ENCODE results near the gene INSRR.
A peak's percentile ranks its signal among the peaks of the same experiment; 100 is the strongest.

INSRR gene

DNA sequence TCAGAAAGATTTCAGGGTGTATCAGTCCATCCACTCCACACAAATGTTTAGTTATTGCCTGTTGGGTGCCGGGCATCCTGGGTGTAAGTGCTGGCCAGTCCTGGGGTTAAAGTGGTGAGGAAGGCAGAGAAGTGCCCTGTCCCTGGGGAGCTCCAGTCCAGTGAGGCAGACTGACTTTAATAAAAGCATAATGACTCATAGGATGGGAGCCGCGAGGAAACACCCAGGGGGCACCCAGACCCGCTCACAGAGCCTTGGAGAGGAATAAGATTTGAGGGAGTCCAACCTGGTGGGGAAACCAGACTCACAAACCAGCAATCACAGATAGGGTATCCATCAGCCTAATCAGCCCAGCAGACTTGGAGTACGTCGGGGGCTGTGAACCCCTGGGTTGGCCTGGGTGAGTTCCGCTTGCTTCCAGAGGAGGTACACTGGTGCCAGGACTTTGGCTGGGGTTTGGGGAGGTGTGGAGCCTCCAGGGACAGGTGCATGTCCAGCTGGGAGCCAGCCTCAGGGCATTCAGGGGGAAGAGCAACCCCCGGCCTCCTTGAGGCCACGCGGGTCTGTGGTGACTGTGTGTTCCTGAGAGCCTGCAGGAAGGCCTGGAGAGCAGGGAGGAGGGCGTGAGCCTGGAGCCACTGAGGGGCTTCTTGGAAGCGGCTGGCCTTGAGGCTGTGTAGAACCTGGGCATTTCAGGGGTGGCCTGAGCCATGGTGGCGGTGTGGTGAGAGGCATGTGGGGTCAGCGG, 38.3 kb upstream of the INSRR start:
- H3K27me3 Mint-ChIP-seq: peaks cover 7% of the 10 kb centered on the region

DNA sequence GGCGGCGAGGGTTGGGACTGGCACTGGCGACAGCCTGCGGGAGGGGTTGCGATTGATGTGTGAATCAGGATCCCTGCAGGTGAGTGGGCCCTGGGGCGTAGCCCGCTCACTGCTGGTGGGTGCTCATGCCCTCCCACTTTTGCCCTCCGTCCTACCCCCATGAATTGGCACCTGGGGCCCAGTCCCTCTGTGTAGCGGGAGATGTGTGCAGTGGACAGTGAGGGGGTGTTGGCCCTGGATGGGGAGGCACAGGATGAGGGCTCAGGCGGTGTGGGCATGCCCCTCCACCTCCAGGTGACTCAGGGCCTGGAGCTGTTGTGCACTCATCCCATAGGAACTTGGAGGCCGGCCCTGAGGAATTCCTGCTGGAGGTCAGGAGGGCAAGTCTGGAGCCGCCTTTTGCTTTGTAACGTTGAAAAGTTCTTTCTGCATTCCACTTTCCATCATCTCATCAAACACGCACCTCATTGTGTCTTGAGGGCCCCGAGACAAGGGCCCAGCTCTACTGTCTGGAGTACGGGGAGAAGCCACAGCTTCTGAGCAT, 37.6 kb upstream of the INSRR start:
- Mint-ChIP-seq H3K9me3 (ENCODE audit: low read depth) (no peaks in the 10 kb centered on the region), H3K27me3 (peaks cover 10% of the 10 kb centered on the region), H3K27ac (no peak overlapping the region), H3K4me3 (no peak overlapping the region), H3K36me3 (no peaks in the 10 kb centered on the region), H3K4me1 (ENCODE audit: low read depth) (peaks cover 18% of the 10 kb centered on the region)

More for the DNA sequence above, 38.3 kb upstream of the INSRR start:
- Mint-ChIP-seq H3K27ac (no peak overlapping the region), H3K4me1 (ENCODE audit: low read depth) (peaks cover 16% of the 10 kb centered on the region), H3K36me3 (no peaks in the 10 kb centered on the region), H3K9me3 (ENCODE audit: low read depth) (no peaks in the 10 kb centered on the region), H3K4me3 (no peak overlapping the region)

DNA sequence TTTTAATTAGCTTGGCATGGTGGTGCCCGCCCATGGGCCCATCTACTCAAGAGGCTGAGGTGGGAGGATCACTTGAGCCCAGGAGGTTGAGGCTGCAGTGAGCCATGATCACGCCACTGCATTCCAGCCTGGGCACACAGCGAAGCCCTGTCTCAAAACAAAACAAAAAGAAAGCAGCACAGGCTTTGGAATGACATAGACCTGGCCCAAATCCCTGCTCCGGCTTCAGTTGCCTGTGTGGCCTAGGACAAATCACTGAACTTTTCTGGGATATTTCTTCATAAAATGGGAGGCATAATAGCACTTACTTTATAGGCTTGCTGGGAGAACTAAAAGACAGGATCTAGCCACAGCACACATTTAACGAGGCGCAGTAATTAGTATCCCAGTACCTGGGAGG, 37.0 kb upstream of the INSRR start:
- Mint-ChIP-seq H3K36me3 (no peaks in the 10 kb centered on the region), H3K4me1 (ENCODE audit: low read depth) (peaks cover 18% of the 10 kb centered on the region), H3K9me3 (ENCODE audit: low read depth) (no peaks in the 10 kb centered on the region), H3K27me3 (peaks cover 14% of the 10 kb centered on the region), H3K27ac (no peak overlapping the region), H3K4me3 (no peak overlapping the region)

DNA sequence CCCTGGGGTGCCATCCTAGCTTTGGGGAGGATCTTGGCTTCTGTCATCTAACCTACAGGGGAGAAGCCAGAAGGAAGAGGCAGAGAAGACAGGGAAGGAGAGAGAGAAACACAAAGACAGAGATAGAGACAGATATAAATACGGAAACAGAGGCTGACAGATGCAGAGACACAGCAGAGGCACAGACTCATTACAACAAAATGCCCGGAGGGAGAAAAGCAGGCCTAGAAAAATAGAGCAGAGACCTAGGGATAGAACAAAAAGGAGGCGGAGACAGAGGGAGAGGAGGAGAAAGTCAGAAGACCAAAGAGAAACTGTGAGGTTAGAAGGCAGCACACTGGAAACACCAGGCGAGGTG, 36.5 kb upstream of the INSRR start:
- Mint-ChIP-seq H3K4me3 (no peak overlapping the region), H3K4me1 (ENCODE audit: low read depth) (peaks cover 18% of the 10 kb centered on the region), H3K9me3 (ENCODE audit: low read depth) (no peaks in the 10 kb centered on the region), H3K27me3 (peaks cover 16% of the 10 kb centered on the region), H3K36me3 (no peaks in the 10 kb centered on the region), H3K27ac (no peak overlapping the region)

DNA sequence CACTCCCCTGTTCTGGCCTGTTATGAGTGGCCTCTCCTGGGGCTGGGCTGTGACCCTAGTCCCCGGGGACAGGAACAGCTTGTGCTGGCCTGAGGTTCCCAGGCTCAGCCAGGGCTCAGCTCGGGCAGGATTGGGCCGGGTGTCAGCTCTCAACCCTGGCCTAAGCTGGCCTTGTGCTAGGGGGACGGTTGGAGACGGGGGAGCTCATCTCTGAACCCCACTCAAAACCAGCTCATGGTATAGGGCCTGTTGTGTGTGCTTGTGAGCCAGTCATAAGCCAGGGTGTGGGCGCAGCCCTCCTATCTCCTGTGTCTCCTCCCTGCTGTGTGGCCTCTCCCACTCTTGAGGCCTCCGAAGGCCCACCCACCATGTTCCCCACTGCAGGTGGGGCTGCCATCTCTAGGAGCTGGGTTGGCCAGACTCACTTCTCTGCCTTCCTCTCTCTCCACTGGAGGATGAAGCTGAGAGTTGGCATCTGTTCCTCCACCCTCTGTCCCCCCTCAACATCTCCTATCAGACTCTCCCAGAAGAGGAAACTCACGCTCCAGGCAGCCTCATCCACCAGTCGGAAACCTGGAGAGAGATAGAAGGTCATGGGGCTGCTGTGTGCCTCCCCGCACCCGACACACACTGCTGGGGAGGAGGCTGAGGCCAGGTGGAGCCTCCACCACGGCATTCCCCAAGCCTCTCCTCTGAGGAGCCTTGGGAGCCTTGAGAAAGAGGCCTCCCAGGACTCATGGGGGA, 36.0 kb upstream of the INSRR start:
- H3K27me3 Mint-ChIP-seq: peaks cover 19% of the 10 kb centered on the region
- peaks cover 21% of the 10 kb centered on the region for H3K4me1 Mint-ChIP-seq (ENCODE audit: low read depth)
- no peak overlapping the region for H3K27ac Mint-ChIP-seq
- no peaks in the 10 kb centered on the region for H3K9me3 Mint-ChIP-seq (ENCODE audit: low read depth)
- H3K4me3 Mint-ChIP-seq: no peak overlapping the region
- H3K36me3 Mint-ChIP-seq: no peaks in the 10 kb centered on the region

DNA sequence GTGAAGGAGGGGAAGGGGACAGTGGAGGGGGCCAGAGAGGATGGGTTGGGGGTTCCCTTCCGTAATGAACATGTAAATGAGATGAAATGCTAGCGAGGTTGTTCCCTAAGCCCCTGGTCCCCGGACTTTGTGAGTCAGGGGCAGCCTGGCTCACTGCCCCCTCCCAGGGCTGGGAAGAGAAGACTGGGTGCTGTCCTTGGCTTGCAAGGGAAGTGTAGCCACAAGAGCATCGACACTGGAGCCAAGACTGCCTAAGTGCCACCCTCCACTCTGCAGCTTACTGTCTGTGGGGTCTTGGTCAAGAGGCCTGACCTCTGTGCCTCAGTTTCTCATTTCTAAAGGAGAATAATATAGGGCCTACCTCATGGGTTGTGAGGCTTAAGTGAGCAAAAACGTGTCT, 35.1 kb upstream of the INSRR start:
- Mint-ChIP-seq H3K36me3 (no peaks in the 10 kb centered on the region), H3K4me1 (ENCODE audit: low read depth) (peaks cover 21% of the 10 kb centered on the region), H3K27ac (no peak overlapping the region), H3K27me3 (peaks cover 22% of the 10 kb centered on the region), H3K4me3 (peak overlapping the region; percentile 30), H3K9me3 (ENCODE audit: low read depth) (no peaks in the 10 kb centered on the region)

DNA sequence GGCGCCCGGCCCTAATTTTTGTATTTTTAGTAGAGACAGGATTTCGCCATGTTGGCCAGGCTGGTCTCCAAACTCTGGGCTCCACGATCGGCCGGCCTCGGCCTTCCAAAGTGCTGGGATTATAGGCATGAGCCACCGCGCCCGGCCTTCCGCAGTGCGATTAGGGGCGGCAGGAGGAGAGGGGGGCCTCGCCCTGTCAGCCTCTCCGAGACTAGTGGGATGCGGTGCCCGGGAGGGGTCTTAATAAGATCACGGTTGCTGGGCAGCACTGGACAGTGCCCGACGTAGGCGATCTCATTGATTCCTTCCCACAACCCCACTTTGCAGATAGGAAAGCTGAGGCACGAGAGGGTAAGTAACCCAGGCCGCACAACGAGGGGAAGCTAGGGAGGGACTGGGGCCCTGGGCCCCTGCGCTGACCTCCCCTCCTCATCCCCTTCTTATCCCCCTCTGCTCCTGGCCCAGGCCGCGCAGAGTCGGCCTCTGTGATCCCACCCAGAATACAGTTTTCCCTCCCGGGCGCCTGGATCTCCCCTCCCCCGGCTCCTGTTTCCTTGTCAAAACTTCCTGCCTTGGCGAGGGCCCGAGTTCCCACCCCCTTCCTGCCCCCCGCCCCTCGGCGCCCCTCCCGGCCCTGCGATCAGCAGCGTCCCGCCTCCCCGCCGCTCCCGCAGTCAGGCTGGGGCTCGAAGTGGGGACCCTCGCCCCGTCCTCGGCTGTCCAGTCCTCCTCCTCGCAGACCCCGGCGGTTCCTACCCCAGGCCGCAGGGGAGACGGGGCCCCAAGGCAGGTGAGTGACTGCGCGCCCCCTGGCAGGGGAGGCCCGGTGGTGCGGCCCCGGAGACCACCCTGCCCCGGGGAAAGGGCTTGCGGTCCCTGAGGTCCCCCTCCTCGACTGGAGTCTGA, 34.4 kb upstream of the INSRR start, which contains the start of gene PEAR1:
TSS of gene PEAR1 (plus strand) at position 671 of the 906 bp plus-strand sequence. CDS start 10,209 bp downstream, outside the sequence.
- Mint-ChIP-seq H3K4me3 (peak within 1 kb of the TSS; percentile 60), H3K4me1 (ENCODE audit: low read depth) (peaks cover 17% of the 10 kb centered on the region), H3K9me3 (ENCODE audit: low read depth) (no peaks in the 10 kb centered on the region), H3K27ac (no peak within 1 kb of the TSS), H3K36me3 (no peaks in the 10 kb centered on the region), H3K27me3 (peaks cover 25% of the 10 kb centered on the region)

DNA sequence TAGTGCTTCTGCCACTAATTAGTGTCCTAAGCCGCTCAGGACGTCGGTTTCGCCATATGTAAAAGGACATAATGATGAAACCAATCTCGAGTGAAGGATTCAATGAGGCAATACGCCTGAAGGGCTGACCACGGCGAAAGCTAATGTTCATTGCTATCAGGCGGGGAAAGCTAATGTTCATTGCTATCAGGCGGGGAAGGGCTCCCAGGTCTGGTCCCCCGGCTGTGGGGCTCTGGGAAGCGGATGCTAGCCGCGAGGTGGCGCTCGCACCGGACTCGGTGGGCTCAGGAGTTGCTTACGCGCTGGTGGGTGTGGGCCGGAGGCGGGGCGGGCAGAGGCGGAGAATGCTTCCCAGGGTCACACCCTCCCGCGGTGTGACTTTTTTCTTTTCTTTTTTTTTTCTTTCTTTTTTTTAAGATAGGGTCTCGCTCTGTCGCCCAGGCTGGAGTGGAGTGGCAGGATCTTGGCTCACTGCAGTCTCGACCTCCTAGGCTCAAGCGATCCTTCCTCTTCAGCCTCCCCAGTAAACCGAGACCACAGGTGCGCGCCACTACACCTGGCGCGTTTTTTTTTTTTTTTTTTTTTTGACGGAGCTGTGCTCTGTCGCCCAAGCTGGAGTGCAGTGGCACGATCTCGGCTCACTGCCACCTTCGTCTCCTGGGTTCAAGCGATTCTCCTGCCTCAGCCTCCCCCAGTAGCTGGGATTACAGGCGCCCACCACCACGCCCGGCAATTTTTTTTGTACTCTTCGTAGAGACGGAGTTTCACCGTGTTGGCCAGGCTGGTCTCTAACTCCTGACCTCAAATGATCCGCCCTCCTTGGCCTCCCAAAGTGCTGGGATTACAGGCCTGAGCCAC, 33.5 kb upstream of the INSRR start:
- Mint-ChIP-seq H3K9me3 (ENCODE audit: low read depth) (no peaks in the 10 kb centered on the region), H3K27ac (no peak overlapping the region), H3K4me3 (peak overlapping the region; percentile 60), H3K27me3 (peaks cover 25% of the 10 kb centered on the region), H3K36me3 (no peaks in the 10 kb centered on the region), H3K4me1 (ENCODE audit: low read depth) (peaks cover 13% of the 10 kb centered on the region)

DNA sequence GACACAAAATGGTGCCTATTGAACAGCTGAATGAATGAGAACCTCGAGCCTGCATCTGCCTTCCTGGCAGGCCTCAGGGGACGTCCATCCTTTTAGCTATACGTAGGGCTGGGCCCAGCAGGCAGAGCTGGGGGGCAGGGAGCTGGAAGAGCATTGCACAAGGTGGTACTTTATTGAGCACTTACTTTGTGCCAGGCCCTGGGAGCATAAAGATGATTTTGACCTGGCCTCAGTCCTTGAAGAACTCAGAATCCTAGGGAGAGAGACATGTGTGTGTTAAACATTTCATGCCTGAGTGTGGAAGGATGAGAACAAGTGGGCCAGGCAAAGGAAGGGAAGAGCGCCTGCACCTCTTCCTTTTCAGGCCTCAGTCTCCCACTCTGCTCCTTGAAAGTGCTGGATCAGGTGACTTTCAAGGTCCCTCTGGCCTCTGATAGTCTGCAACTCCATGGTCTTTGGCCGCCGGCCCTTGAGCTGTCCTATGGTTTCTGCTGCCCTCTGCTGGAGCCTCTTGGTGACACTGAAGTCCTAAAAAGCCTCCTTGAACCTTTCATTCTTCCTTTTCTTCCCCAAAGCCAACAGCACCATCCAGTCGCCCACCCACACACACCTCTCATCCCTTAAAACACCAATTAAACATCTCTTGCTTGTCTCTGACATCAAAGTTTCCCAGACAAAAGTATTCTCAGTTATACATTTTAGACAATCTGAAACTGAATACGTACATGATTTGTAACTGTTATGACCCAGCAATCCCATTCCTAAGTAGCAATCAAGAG, 31.1 kb upstream of the INSRR start:
- Mint-ChIP-seq H3K4me1 (ENCODE audit: low read depth) (peaks cover 13% of the 10 kb centered on the region), H3K27ac (no peak overlapping the region), H3K4me3 (no peak overlapping the region), H3K9me3 (ENCODE audit: low read depth) (no peaks in the 10 kb centered on the region), H3K36me3 (no peaks in the 10 kb centered on the region), H3K27me3 (peaks cover 28% of the 10 kb centered on the region)

DNA sequence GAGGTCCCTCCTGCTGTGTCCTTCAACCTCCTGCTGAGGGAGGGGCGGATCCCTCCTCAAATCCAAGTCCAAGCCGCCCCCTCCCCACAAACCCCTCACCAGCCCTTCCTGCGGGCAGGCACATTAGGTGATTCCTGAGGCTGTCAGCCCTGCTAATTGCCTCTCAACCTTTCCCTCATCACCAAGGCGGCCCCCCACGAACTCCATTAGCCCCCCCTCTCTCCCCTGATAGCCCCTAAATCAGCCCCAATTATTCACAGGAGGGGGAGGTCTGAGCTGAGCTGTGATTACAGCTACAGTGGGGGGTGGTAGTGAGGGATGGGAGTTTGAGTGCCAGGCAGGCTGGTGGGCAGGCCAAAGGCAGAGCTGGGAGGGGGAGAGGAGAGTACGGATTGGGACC, 28.8 kb upstream of the INSRR start:
- H3K27me3 Mint-ChIP-seq: peaks cover 23% of the 10 kb centered on the region
- no peak overlapping the region for H3K27ac Mint-ChIP-seq
- no peaks in the 10 kb centered on the region for H3K9me3 Mint-ChIP-seq (ENCODE audit: low read depth)
- H3K4me3 Mint-ChIP-seq: no peak overlapping the region
- peaks cover 6% of the 10 kb centered on the region for H3K4me1 Mint-ChIP-seq (ENCODE audit: low read depth)
- no peaks in the 10 kb centered on the region for H3K36me3 Mint-ChIP-seq

DNA sequence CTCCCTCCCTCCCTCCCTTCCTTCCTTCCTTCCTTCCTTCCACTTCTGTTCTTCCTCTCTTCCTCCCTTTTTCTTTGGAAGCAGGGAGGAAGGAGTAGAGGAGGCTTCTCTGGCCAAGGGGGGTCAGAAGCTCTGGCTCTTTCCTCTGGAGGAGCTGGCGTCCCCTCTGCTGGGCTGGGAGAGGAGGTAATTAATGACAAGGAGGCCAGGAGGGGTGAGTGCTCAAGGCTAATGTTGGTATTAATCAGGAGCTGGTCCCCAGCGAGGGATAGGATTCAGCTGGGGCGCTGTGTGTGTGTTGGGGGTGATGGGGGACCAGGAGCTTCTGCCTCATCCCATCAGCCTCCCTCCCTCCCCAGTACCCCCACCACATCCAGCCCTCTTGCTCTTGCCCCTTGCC, 28.4 kb upstream of the INSRR start:
- H3K4me1 Mint-ChIP-seq (ENCODE audit: low read depth): peaks cover 6% of the 10 kb centered on the region

DNA sequence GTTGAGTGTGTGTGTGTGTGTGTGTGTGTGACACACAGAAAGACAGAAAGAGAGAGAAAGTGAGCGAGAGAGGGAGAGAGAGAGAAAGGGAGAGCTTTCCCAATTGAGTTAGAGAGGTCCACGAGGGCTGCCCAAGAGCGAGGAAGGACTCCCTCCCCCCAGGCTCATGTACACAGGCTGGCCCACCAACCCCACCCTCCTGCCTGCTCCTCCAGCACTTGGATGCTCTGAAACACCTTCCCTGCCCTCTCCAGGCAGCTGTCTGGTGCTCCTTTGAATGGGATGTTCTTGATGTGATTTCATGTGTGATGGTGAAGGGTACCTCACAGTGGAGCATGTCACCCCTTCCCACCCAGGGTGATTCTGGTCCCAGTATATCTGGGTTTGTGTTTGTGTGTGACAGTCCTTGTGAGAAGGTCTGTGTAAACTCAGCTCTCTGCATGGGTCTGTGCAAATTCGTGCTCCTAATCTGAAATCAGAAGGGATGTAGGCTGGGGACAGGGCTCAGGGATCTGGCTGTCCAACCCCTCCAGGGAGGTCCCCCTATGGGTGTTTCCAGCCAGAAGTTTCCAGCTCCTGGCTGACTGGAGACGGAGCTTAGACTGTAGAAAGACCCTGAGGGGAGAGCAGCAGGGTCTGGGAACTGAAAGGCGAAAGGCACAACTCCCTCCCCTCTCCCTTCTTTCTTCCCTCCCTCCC, 27.8 kb upstream of the INSRR start:
- no peak overlapping the region for H3K27ac Mint-ChIP-seq
- H3K27me3 Mint-ChIP-seq: peaks cover 22% of the 10 kb centered on the region
- H3K4me3 Mint-ChIP-seq: no peak overlapping the region
- H3K4me1 Mint-ChIP-seq (ENCODE audit: low read depth): peaks cover 3% of the 10 kb centered on the region
- no peaks in the 10 kb centered on the region for H3K36me3 Mint-ChIP-seq
- no peaks in the 10 kb centered on the region for H3K9me3 Mint-ChIP-seq (ENCODE audit: low read depth)

More for the DNA sequence above, 28.4 kb upstream of the INSRR start:
- no peak overlapping the region for H3K27ac Mint-ChIP-seq
- H3K9me3 Mint-ChIP-seq (ENCODE audit: low read depth): no peaks in the 10 kb centered on the region
- H3K27me3 Mint-ChIP-seq: peaks cover 23% of the 10 kb centered on the region
- no peak overlapping the region for H3K4me3 Mint-ChIP-seq
- H3K36me3 Mint-ChIP-seq: no peaks in the 10 kb centered on the region

DNA sequence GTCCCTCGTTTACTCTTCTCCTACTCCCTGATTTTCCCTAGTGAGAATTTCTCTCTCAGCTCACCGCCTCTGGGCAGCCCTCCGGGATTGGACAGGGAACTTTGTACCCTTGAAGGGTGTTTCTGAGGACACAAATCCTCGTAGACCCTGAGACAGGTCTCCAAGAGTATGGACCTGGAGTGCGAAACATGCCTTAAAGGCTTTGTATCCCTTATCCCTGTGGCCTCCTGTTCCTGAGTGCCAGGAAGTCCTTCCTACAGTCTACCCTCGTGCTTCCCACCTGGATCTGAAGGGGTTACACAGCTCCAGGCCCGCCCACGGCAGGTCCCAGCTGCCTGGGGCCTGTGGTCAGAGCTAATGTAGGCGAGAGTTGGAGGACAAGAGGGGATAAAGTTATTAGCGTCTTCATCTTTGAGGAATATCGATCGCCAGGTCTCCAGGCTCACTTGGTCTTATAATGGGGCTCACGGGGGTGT, 27.0 kb upstream of the INSRR start:
- H3K27me3 Mint-ChIP-seq: peaks cover 18% of the 10 kb centered on the region
- H3K4me3 Mint-ChIP-seq: no peak overlapping the region
- no peak overlapping the region for H3K27ac Mint-ChIP-seq
- H3K4me1 Mint-ChIP-seq (ENCODE audit: low read depth): peaks cover 3% of the 10 kb centered on the region
- no peaks in the 10 kb centered on the region for H3K9me3 Mint-ChIP-seq (ENCODE audit: low read depth)
- no peaks in the 10 kb centered on the region for H3K36me3 Mint-ChIP-seq

All from activated naive CD8-positive, alpha-beta T cell (primary cell).